Gastroesophageal sphincter (tissue), 3 donors: ENCODE results near the gene MMP25.

Source experiments
- CTCF ChIP-seq, 4 experiments: fragments of 200-600 bp in 2 of 4; fragments of 450-650 bp in 2 of 4; sonication (generic) in 1 of 4; IDR thresholded peaks; one replicate each; pipeline ENCODE4 v1.5.1; 2017 to 2019; ENCODE audit warnings: antibody characterized with exemption in 4 of 4, mild to moderate bottlenecking in 2 of 4, moderate library complexity in 2 of 4
- EP300 ChIP-seq: sonication (generic); formaldehyde crosslinking; IDR thresholded peaks from one replicate; pipeline ENCODE4 v1.6.1; 2017; ENCODE audit warnings: antibody characterized with exemption, mild to moderate bottlenecking
- POLR2A ChIP-seq, 2 donors: fragments of 450-650 bp; IDR thresholded peaks; one replicate each; pipeline ENCODE4 v1.6.1; 2017; ENCODE audit warnings: antibody characterized with exemption in 2 of 2, mild to moderate bottlenecking in 2 of 2, moderate library complexity in 1 of 2

- TF ChIP-seq CTCF (IDR thresholded peaks at IDR 0.05) (no peak), EP300 (no peak), POLR2A (IDR thresholded peaks at IDR 0.05) (no peak)
These were observed 22.1 kb downstream of the MMP25 start for GRCh38 chr16:3068487-3068886.
